ENCODE data around the gene GPT2.

The GPT2 gene, protein sequence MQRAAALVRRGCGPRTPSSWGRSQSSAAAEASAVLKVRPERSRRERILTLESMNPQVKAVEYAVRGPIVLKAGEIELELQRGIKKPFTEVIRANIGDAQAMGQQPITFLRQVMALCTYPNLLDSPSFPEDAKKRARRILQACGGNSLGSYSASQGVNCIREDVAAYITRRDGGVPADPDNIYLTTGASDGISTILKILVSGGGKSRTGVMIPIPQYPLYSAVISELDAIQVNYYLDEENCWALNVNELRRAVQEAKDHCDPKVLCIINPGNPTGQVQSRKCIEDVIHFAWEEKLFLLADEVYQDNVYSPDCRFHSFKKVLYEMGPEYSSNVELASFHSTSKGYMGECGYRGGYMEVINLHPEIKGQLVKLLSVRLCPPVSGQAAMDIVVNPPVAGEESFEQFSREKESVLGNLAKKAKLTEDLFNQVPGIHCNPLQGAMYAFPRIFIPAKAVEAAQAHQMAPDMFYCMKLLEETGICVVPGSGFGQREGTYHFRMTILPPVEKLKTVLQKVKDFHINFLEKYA

GRCh38 chr16:46883690-46884512 is at the start of gene GPT2:
TSS of gene GPT2 (plus strand) at chr16:46884362. CDS start at chr16:46884716, 354 bp downstream.
- DNase-seq (ENCODE audit: low spot score) (peak; percentile 85), FAIRE-seq (peak; percentile 56)

DNA sequence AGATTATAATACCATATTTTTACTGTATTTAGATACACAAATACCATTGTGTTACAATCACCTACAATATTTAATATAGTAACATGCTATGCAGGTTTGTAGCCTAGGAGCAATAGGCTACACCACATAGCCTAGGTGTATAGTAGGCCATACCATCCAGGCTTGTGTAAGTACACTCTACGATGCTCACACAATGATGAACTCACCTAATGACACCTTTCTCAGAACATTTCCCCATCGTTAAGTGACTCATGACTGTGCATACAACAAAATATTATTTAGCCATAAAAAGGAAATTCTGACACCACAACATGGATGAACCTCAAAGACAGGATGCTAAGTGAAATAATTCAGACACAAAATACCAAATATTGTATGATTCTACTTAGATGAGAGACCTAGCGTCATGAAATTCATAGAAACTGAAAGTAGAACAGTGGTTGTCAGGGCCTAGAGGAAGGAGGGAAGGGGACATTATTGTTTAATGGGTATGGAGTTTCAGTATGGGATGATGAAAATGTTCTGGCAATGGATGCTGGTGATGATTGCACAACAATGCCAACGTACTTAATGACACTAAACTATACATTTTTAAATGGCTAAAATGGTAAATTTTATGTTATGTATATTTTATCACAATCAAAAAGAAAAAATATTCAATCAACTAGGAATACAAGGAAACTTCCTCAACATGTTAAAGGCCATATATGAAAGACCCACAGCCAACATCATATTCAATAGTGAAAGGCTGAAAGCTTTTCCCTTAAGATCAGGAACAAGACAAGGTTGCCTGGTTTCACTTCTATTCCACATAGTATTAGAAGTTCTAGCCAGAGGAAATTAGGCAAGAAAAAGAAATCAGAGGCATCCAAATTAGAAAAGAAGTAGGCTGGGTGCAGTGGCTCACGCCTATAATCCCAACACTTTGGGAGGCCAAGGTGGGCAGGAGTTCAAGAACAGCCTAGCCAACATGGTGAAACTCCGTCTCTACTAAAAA is 47.3 kb upstream of the GPT2 start:
- DNase-seq (ENCODE audit: low spot score) (no peak), FAIRE-seq (no peak)

- FAIRE-seq (no peak), DNase-seq (ENCODE audit: low spot score) (no peak)
Observed at GRCh38 chr16:46839986-46840443, 44.1 kb upstream of the GPT2 start.

GRCh38 chr16:46842192-46842895 is 41.8 kb upstream of the GPT2 start:
- DNase-seq (ENCODE audit: low spot score), result no peak
- FAIRE-seq, result no peak

- FAIRE-seq, result no peak
Observed at GRCh38 chr16:46843898-46844642, 40.1 kb upstream of the GPT2 start.

DNA sequence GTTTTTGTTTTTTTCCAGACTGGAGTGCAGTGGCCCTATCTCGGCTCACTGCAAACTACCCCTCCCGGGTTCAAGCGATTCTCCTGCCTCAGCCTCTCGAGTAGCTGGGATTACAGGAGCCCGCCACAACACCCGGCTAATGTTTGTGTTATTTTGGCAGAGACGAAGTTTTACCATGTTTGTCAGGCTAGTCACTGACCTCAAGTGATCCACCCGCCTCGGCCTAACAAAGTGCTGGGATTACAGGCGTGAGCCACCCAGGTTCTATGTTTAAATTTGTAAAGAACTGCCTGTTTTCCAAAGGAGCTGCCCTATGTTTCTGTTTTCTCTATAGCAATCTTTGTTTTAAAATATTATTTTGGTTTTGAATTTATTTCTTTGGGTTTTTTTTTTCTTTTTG is 39.4 kb upstream of the GPT2 start:
- FAIRE-seq, result no peak
- no peak for DNase-seq (ENCODE audit: low spot score)

More at GRCh38 chr16:46843898-46844642, 40.1 kb upstream of the GPT2 start:
- no peak for DNase-seq (ENCODE audit: low spot score)

- FAIRE-seq (no peak), DNase-seq (ENCODE audit: low spot score) (no peak)
Observed at GRCh38 chr16:46845952-46846351, 38.2 kb upstream of the GPT2 start.

- DNase-seq (ENCODE audit: low spot score), result no peak
Observed at GRCh38 chr16:46848768-46849764, 35.1 kb upstream of the GPT2 start.

GRCh38 chr16:46850619-46851555 is 33.3 kb upstream of the GPT2 start:
- DNase-seq (ENCODE audit: low spot score) (no peak), FAIRE-seq (no peak)

More at GRCh38 chr16:46848768-46849764, 35.1 kb upstream of the GPT2 start:
- no peak for FAIRE-seq

- FAIRE-seq, result no peak
- no peak for DNase-seq (ENCODE audit: low spot score)
Observed at GRCh38 chr16:46852130-46852529, 32.0 kb upstream of the GPT2 start.

- DNase-seq (ENCODE audit: low spot score) (peak; percentile 37), FAIRE-seq (no peak)
Observed at GRCh38 chr16:46853713-46854443, 30.3 kb upstream of the GPT2 start.

DNA sequence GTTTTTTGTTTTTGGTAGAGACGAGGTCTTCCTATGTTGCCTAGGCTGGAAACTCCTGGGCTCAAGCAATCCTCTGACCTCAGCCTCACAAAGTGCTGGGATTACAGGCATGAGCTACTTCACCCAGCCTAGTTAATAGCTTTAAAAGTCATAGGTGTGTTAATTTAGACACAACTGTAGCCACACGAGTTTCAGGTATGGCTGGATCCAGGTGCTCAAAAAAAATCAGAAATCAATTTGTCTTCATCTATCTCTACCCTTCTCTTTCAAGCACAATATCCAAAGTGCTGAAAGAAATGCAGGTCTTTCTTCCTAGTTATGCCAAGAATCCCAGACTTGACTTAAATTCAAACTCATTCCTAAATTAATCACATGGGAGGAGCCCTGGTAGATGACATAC is 29.3 kb upstream of the GPT2 start:
- FAIRE-seq (no peak), DNase-seq (ENCODE audit: low spot score) (no peak)

- no peak for DNase-seq (ENCODE audit: low spot score)
- FAIRE-seq, result no peak
Observed at GRCh38 chr16:46855389-46855788, 28.8 kb upstream of the GPT2 start.

DNA sequence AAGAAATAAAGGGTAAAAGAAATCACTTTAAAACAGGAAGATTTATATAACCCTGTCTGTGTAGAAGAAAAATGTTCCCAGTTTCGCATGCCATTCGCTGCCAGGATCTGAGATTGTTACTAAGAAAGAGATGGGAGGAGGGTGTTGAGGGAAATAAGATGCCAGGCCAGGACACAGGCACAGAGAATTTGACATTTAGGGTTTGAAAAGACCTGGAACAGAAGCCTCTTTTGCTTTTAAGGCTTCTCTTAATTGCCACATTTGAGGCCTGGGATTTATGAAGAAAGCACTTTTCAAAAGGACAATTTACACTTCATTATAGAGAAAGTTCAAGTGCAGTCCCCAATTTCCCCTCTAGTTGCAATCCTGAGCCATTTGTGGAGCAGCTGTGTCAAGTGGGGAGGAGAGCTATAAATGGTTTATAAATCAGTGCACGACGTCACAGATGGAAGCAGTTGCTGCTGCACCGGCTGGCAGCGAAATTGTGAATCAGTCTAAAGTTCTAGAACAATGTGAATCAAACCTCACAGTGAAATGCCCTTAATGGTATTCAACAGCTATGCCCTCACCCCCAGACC is 26.7 kb upstream of the GPT2 start:
- FAIRE-seq, result no peak
- no peak for DNase-seq (ENCODE audit: low spot score)

DNA sequence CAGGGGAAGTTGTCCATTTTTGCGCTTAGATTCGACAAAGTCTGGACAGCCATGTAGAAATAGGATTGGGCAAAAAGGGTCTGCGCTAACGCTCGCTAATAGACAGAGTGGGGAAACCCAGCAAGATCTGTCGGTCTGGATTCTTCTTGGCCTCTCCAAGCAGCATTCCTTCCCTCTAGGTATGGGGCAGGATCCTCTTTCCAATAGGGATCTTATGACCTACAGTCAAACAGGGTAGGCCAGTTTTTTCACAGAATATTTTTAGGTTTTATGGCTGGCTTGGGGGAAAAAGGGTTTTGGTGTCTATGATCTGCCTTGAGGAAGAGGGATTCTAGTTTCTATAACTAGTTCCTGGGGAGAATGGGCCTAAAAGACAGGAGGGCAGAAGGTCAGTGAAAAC is 26.0 kb upstream of the GPT2 start:
- no peak for DNase-seq (ENCODE audit: low spot score)
- no peak for FAIRE-seq

DNA sequence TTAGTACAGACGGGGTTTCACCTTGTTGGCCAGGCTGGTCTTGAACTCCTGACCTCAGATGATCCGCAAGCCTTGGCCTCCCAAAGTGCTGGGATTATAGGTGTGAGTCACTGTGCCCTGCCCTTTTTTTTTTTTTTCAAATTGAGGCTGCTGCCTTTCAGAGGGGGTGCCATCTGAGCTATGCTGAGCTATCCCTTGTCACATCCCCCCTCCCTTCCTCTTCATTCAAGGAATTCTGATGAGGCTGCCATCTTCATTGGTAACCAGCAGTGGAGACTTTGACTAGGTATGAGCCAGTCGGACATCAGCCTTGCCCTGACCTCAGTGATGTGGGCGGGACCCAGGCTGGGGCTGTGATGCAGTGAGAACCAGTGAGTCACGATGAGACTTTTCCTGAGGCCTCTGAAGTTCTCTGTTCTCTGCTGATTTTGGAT is 24.4 kb upstream of the GPT2 start:
- peak; percentile 92 for DNase-seq (ENCODE audit: low spot score)
- FAIRE-seq, result peak; percentile 81

Measured in RCC 7860 (cell line).